ENCODE data around the gene TPCN2. TPM values are rescaled to one million over a fixed set of nuclear protein-coding genes. Genes with fewer than 3 reads are reported as not detected.

Gene TPCN2
- total and polyA plus RNA-seq, 2 of the 4 experiments (the other 2 are of a cell fraction): 3.4 to 8.0 TPM

GRCh38 chr11:69055598-69056516, 7.1 kb downstream of the TPCN2 start:
- no TSS peak for BruUV-seq (replicated peaks)
- Histone ChIP-seq H3K27me3 (ENCODE audit: control insufficient read depth, insufficient read depth, low read length) (no peaks in the 10 kb centered on the region), H2AK5ac (ENCODE audit: low read depth, low read length) (no peak overlapping the region), H2BK20ac (ENCODE audit: low read depth, low read length) (no peak overlapping the region), H3K9ac (ENCODE audit: low read depth, low read length) (no peak overlapping the region), H3K4me1 (ENCODE audit: control insufficient read depth, insufficient read depth, low read length) (no peaks in the 10 kb centered on the region; the same call in 1 of the 2 replicates), H2AFZ (replicated peaks; ENCODE audit: low read length, poor library complexity) (no peak overlapping the region), H3K23ac (ENCODE audit: low read depth, low read length) (no peak overlapping the region), H3K4me2 (ENCODE audit: low read depth, low read length) (no peak overlapping the region), H4K5ac (ENCODE audit: low read depth, low read length) (no peak overlapping the region), H4K20me1 (ENCODE audit: insufficient read depth, low read length) (peaks cover 48% of the 10 kb centered on the region), H2BK5ac (ENCODE audit: low read depth, low read length, poor library complexity, severe bottlenecking) (no peak overlapping the region), H3K27ac (ENCODE audit: insufficient read depth, low read length) (no peak overlapping the region), H3K18ac (ENCODE audit: low read depth, low read length) (no peak overlapping the region), H3K56ac (ENCODE audit: extremely low read depth, insufficient read depth, low read length) (no peak overlapping the region), H2BK15ac (ENCODE audit: low read depth, low read length) (no peak overlapping the region), H3K79me1 (ENCODE audit: low read depth in 1 of 2, low read length in 2 of 2) (peaks cover 6 to 66% of the 10 kb centered on the region in 2 experiments; a peak in 3 of 4 replicates), H3K9me3 (ENCODE audit: control insufficient read depth, insufficient read depth, low read length) (no peaks in the 10 kb centered on the region), H3K36me3 (ENCODE audit: control insufficient read depth, insufficient read depth, low read length) (peaks cover 37% of the 10 kb centered on the region), H3K14ac (replicated peaks; ENCODE audit: low read depth, low read length) (no peak overlapping the region), H4K91ac (ENCODE audit: insufficient read depth, low read depth, low read length) (no peak overlapping the region), H2AK9ac (replicated peaks; ENCODE audit: low read depth, low read length, poor library complexity) (no peak overlapping the region), H2BK120ac (ENCODE audit: low read depth, low read length) (no peak overlapping the region), H3K9me1 (ENCODE audit: insufficient read depth, low read length) (no peaks in the 10 kb centered on the region), H4K8ac (ENCODE audit: low read depth in 2 of 2, low read length in 2 of 2) (no peak overlapping the region), H3K4ac (ENCODE audit: low read depth, low read length) (no peak overlapping the region), H3K4me3 (ENCODE audit: insufficient read depth, low read depth, low read length) (no peak overlapping the region)
- intact Hi-C loops (cut with micrococcal nuclease): no loop called here
- no peak for DNase-seq
- ChIA-PET POLR2A (ENCODE audit: unreplicated experiment) (no interaction called here), CTCF (no interaction called here)
- no peak for ATAC-seq (ENCODE audit: low read depth)
- in situ Hi-C loops (cut with MboI; ENCODE audit: low sequenced_read_pairs): no loop called here
- dilution Hi-C loops (cut with HindIII; ENCODE audit: low sequenced_read_pairs, unreplicated experiment): no loop called here
- 100% methylated on average over 5 of the region's 22 CpGs; no CpG with 5 or more reads in 1 of the 2 experiments for WGBS, 2 experiments (ENCODE audit: extremely low coverage in 2 of 2, insufficient read length in 1 of 2)
- no peak for TF ChIP-seq ELK1 (IDR thresholded peaks at IDR 0.05; ENCODE audit: borderline replicate concordance, low read depth, low read length)
- no peak for TF ChIP-seq MAZ (IDR thresholded peaks at IDR 0.05; ENCODE audit: borderline replicate concordance, low read depth, low read length)
- TF ChIP-seq SMC3 (IDR thresholded peaks at IDR 0.05; ENCODE audit: low read depth, low read length): no peak
- no peak for TF ChIP-seq BHLHE40 (IDR thresholded peaks at IDR 0.05; ENCODE audit: low read depth, low read length)
- TF ChIP-seq RAD21 (IDR thresholded peaks at IDR 0.05; ENCODE audit: low read length): no peak
- TF ChIP-seq CHD1 (IDR thresholded peaks at IDR 0.05; ENCODE audit: low read depth, low read length): no peak
- no peak for TF ChIP-seq CTCF (conservative IDR thresholded peaks at IDR 0.05; ENCODE audit: low read depth, low read length)
- TF ChIP-seq FOS (IDR thresholded peaks at IDR 0.05; ENCODE audit: low read depth, low read length): no peak
- TF ChIP-seq MAFK (IDR thresholded peaks at IDR 0.05; ENCODE audit: low read depth, low read length): no peak
- TF ChIP-seq USF2 (IDR thresholded peaks at IDR 0.05; ENCODE audit: low read depth, low read length): no peak
- TF ChIP-seq MXI1 (IDR thresholded peaks at IDR 0.05; ENCODE audit: borderline replicate concordance, low read depth, low read length): no peak
- no peak for TF ChIP-seq POLR2A (IDR thresholded peaks at IDR 0.05; ENCODE audit: low read depth, low read length)
- no peak for TF ChIP-seq CEBPB (IDR thresholded peaks at IDR 0.05; ENCODE audit: low read depth, low read length)
- TF ChIP-seq RCOR1 (IDR thresholded peaks at IDR 0.05; ENCODE audit: insufficient replicate concordance, low read length): no peak
- TF ChIP-seq NFE2L2 (IDR thresholded peaks at IDR 0.05; ENCODE audit: low read depth, low read length): no peak

Data from IMR-90 (cell line).